Rectal smooth muscle tissue (tissue), 1 donor: ENCODE data around the gene ACOX3.
A peak's percentile ranks its signal among the peaks of the same experiment; 100 is the strongest.
"Not testable (repeated sequence)": the region's sequence is repeated elsewhere in the genome, so short reads cannot be mapped to it uniquely, and the experiment has no call there.

Experiments
- H3K27ac ChIP-seq: one replicate; pipeline ENCODE4 v1.7.0; 2013; ENCODE audit warnings: low read depth, low read length, inconsistent platforms
- H3K27me3 ChIP-seq: one replicate; pipeline ENCODE4 v1.7.0; 2013; ENCODE audit warnings: low read length; ENCODE audit not compliant: control insufficient read depth, insufficient read depth
- H3K36me3 ChIP-seq: one replicate; pipeline ENCODE4 v1.7.0; 2013; ENCODE audit warnings: low read length; ENCODE audit not compliant: control insufficient read depth, insufficient read depth
- H3K4me1 ChIP-seq: one replicate; pipeline ENCODE4 v1.7.0; 2013; ENCODE audit warnings: low read length; ENCODE audit not compliant: control insufficient read depth, insufficient read depth
- H3K4me3 ChIP-seq: one replicate; pipeline ENCODE4 v1.7.0; 2013; ENCODE audit warnings: low read length
- H3K9ac ChIP-seq: one replicate; pipeline ENCODE4 v1.7.0; 2013; ENCODE audit warnings: low read length

Gene ACOX3

DNA sequence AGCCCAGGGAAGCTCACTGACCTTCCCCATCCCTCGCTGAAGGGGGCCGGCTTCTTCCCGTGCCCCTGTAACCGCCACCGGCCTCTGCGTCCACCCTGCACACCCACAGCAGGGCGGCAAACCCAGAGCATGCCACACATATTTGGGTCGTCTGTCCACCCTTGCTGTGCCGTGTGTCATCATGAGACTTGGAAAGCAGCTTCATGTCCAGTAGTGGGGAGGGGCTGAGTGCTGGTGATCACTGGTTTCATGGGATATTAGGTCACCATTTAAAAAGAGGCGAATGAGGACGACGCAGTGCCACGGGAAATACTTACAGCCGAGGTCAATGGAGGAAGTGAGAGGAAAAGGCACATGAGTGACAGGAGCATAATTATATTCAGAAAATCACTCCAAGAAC, 96.1 kb downstream of the ACOX3 start:
- H3K27me3 ChIP-seq = no peaks in the 10 kb centered on the region
- H3K36me3 ChIP-seq = no peaks in the 10 kb centered on the region
- no peak overlapping the region for H3K9ac ChIP-seq
- H3K4me3 ChIP-seq = no peak overlapping the region
- peaks cover 21% of the 10 kb centered on the region for H3K4me1 ChIP-seq
- peak overlapping the region; percentile 0 for H3K27ac ChIP-seq

- H3K4me1 ChIP-seq = peaks cover 21% of the 10 kb centered on the region
- no peaks in the 10 kb centered on the region for H3K27me3 ChIP-seq
- H3K27ac ChIP-seq = peak overlapping the region; percentile 0
- no peak overlapping the region for H3K9ac ChIP-seq
- H3K36me3 ChIP-seq = no peaks in the 10 kb centered on the region
- H3K4me3 ChIP-seq = no peak overlapping the region
These were observed 96.6 kb downstream of the ACOX3 start for GRCh38 chr4:8343967-8344331.

- no peaks in the 10 kb centered on the region for H3K36me3 ChIP-seq
- H3K4me3 ChIP-seq = no peak overlapping the region
- H3K9ac ChIP-seq = no peak overlapping the region
- H3K27me3 ChIP-seq = no peaks in the 10 kb centered on the region
- no peak overlapping the region for H3K27ac ChIP-seq
- H3K4me1 ChIP-seq = peaks cover 21% of the 10 kb centered on the region
These were observed 97.1 kb downstream of the ACOX3 start for GRCh38 chr4:8343262-8343966.

- no peak overlapping the region for H3K27ac ChIP-seq
- H3K9ac ChIP-seq = no peak overlapping the region
- no peak overlapping the region for H3K4me3 ChIP-seq
- H3K4me1 ChIP-seq = peaks cover 21% of the 10 kb centered on the region
- no peaks in the 10 kb centered on the region for H3K36me3 ChIP-seq
- H3K27me3 ChIP-seq = no peaks in the 10 kb centered on the region
These were observed 97.8 kb downstream of the ACOX3 start for GRCh38 chr4:8342651-8343261.

DNA sequence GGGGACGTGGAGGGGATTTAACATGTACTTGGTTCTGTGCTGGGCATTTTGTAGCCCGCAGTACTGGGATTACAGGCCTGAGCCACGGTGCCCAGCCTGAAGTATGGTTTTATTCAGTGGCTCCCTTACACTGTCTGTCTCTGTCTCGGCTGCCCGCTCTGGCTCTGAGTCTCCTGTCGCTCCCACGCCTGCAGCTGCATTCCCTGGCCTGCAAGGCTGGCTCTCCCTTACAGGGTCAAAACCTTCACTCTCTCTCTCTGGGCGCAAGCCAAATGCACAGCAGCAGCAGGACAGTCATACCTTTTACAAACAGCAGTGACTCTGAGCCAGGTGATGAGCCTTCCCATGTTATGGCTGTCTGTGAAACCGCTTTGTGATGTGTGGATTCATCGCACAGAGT, 98.8 kb downstream of the ACOX3 start:
- H3K27ac ChIP-seq = peak overlapping the region; percentile 70
- H3K36me3 ChIP-seq = no peaks in the 10 kb centered on the region
- no peak overlapping the region for H3K4me3 ChIP-seq
- H3K27me3 ChIP-seq = no peaks in the 10 kb centered on the region
- no peak overlapping the region for H3K9ac ChIP-seq
- peaks cover 21% of the 10 kb centered on the region for H3K4me1 ChIP-seq

DNA sequence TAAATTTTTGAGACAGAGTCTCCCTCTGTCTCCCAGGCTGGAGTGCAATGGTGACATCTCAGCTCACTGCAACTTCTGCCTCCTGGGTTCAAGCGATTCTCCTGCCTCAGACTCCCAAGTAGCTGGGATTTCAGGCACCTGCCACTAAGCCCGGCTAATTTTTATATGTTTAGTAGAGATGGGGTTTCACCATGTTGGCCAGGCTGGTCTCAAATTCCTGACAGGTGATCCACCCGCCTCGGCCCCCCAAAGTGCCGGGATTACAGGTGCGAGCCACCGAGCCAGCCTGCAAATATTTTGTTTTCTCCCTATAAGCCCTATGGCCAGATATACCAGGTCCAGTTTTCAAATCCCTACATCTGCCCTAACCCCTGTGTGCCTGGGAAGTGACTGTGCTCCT, 99.2 kb downstream of the ACOX3 start:
- H3K27ac ChIP-seq = peak overlapping the region; percentile 70
- H3K36me3 ChIP-seq, H3K9ac ChIP-seq, H3K4me3 ChIP-seq, H3K27me3 ChIP-seq: not testable (repeated sequence)
- peaks cover 21% of the 10 kb centered on the region for H3K4me1 ChIP-seq

GRCh38 chr4:8340781-8341241, 99.7 kb downstream of the ACOX3 start:
- no peaks in the 10 kb centered on the region for H3K27me3 ChIP-seq
- H3K27ac ChIP-seq = peak overlapping the region; percentile 70
- peak overlapping the region; percentile 29 for H3K4me3 ChIP-seq
- H3K9ac ChIP-seq = no peak overlapping the region
- peaks cover 21% of the 10 kb centered on the region for H3K4me1 ChIP-seq
- no peaks in the 10 kb centered on the region for H3K36me3 ChIP-seq

- no peaks in the 10 kb centered on the region for H3K27me3 ChIP-seq
- peaks cover 19% of the 10 kb centered on the region for H3K4me1 ChIP-seq
- no peak overlapping the region for H3K4me3 ChIP-seq
- H3K36me3 ChIP-seq = no peaks in the 10 kb centered on the region
- no peak overlapping the region for H3K9ac ChIP-seq
- no peak overlapping the region for H3K27ac ChIP-seq
These were observed 102.1 kb downstream of the ACOX3 start for GRCh38 chr4:8338351-8338961.

- H3K4me3 ChIP-seq = no peak overlapping the region
These were observed 104.0 kb downstream of the ACOX3 start for GRCh38 chr4:8336412-8337075.

GRCh38 chr4:8335848-8336247, 104.7 kb downstream of the ACOX3 start:
- no peaks in the 10 kb centered on the region for H3K27me3 ChIP-seq
- H3K36me3 ChIP-seq = no peaks in the 10 kb centered on the region
- no peak overlapping the region for H3K9ac ChIP-seq
- H3K27ac ChIP-seq = no peak overlapping the region
- no peak overlapping the region for H3K4me3 ChIP-seq
- H3K4me1 ChIP-seq = peaks cover 5% of the 10 kb centered on the region

More at GRCh38 chr4:8336412-8337075, 104.0 kb downstream of the ACOX3 start:
- no peaks in the 10 kb centered on the region for H3K36me3 ChIP-seq
- H3K4me1 ChIP-seq = peaks cover 12% of the 10 kb centered on the region
- H3K27ac ChIP-seq = no peak overlapping the region
- no peak overlapping the region for H3K9ac ChIP-seq
- H3K27me3 ChIP-seq = no peaks in the 10 kb centered on the region

GRCh38 chr4:8334786-8335460, 105.6 kb downstream of the ACOX3 start:
- H3K4me3 ChIP-seq = no peak overlapping the region
- H3K27ac ChIP-seq = no peak overlapping the region
- H3K36me3 ChIP-seq = no peaks in the 10 kb centered on the region
- no peaks in the 10 kb centered on the region for H3K4me1 ChIP-seq
- no peak overlapping the region for H3K9ac ChIP-seq
- no peaks in the 10 kb centered on the region for H3K27me3 ChIP-seq
